ENCODE data around the gene MATK. TPM values are rescaled to one million over a fixed set of nuclear protein-coding genes. Genes with fewer than 3 reads are reported as not detected.

The MATK gene
- total RNA-seq, 1 experiment from 2014 or later: not detected

DNA sequence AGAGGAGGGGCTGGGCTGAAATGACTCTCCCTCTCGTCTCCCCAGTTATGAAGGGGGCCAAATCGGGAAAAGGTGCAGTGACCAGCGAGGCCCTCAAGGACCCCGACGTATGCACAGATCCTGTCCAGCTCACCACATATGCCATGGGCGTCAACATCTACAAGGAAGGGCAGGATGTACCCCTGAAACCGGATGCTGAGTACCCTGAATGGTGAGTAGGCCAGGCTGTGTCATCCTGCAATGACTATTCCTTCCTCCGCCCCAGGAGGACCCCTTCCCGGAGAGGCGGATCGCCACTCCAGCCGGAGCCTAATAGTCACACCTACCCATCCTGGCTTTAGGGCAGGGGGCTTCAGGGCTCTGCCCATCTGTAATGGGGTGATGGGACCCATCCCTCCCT is 21.1 kb downstream of the MATK start:
- BruUV-seq (replicated peaks): no TSS peak
- no peak overlapping the region for H2AFZ ChIP-seq (ENCODE audit: low read length)
- no peak for ATAC-seq
- H3K4me3 ChIP-seq (ENCODE audit: low read length): no peak overlapping the region
- DNase-seq: no peak
- CTCF ChIA-PET: no interaction called here
- TF ChIP-seq CTCF (conservative IDR thresholded peaks at IDR 0.05; ENCODE audit: low read depth, low read length) (no peak), EZH2phosphoT487 (IDR thresholded peaks at IDR 0.05; ENCODE audit: borderline replicate concordance, low read length) (no peak), EZH2 (IDR thresholded peaks at IDR 0.05; ENCODE audit: low read length, unreplicated experiment) (no peak)
- H3F3A ChIP-seq (ENCODE audit: low read length, unreplicated experiment): no peaks in the 10 kb centered on the region
- H3K9me2 ChIP-seq (replicated peaks; ENCODE audit: low read length): no peaks in the 10 kb centered on the region
- no peaks in the 10 kb centered on the region for H4K20me1 ChIP-seq (ENCODE audit: low read length)
- peaks cover 18% of the 10 kb centered on the region for H3K79me2 ChIP-seq (ENCODE audit: low read length)
- no peak overlapping the region for H3K27ac ChIP-seq (ENCODE audit: low read length)
- H3K9me3 ChIP-seq (ENCODE audit: low read length): no peaks in the 10 kb centered on the region
- H3K36me3 ChIP-seq (ENCODE audit: low read depth, low read length): no peaks in the 10 kb centered on the region
- peaks cover 5% of the 10 kb centered on the region; the same call in 1 of the 2 replicates for H3K4me1 ChIP-seq (ENCODE audit: insufficient read depth, low read length)
- H3K9ac ChIP-seq (ENCODE audit: low read length): no peak overlapping the region
- POLR2A ChIA-PET (ENCODE audit: unreplicated experiment): no interaction called here
- no peaks in the 10 kb centered on the region for H3K27me3 ChIP-seq (ENCODE audit: low read length)
- H3K4me2 ChIP-seq (ENCODE audit: low read length): no peak overlapping the region
- intact Hi-C loops (cut with micrococcal nuclease): no loop called here

GRCh38 chr19:3762501-3763459 is 23.4 kb downstream of the MATK start, which contains the start of gene MRPL54:
TSS of gene MRPL54 (plus strand) at chr19:3762682. CDS start at chr19:3762701, 19 bp downstream.
- Histone ChIP-seq H3K27ac (ENCODE audit: low read length) (peak within 1 kb of the TSS; percentile 99), H3K4me3 (ENCODE audit: low read length) (peak within 1 kb of the TSS; percentile 90), H3K9me2 (replicated peaks; ENCODE audit: low read length) (no peaks in the 10 kb centered on the region), H3K9ac (ENCODE audit: low read length) (peak within 1 kb of the TSS; percentile 99), H3K36me3 (ENCODE audit: low read depth, low read length) (no peaks in the 10 kb centered on the region), H4K20me1 (ENCODE audit: low read length) (no peaks in the 10 kb centered on the region), H3F3A (ENCODE audit: low read length, unreplicated experiment) (no peaks in the 10 kb centered on the region), H3K4me1 (ENCODE audit: insufficient read depth, low read length) (peaks cover 5% of the 10 kb centered on the region; the same call in 1 of the 2 replicates), H3K9me3 (ENCODE audit: low read length) (no peaks in the 10 kb centered on the region), H3K79me2 (ENCODE audit: low read length) (peaks cover 28% of the 10 kb centered on the region), H3K4me2 (ENCODE audit: low read length) (peak within 1 kb of the TSS; percentile 94), H2AFZ (ENCODE audit: low read length) (peak within 1 kb of the TSS; percentile 95), H3K27me3 (ENCODE audit: low read length) (no peaks in the 10 kb centered on the region)
- ATAC-seq (peak; percentile 92), DNase-seq (peak; percentile 97)
- TSS peak; percentile 98 for BruUV-seq (replicated peaks)
- no peak for TF ChIP-seq EZH2 (IDR thresholded peaks at IDR 0.05; ENCODE audit: low read length, unreplicated experiment)
- no peak for TF ChIP-seq EZH2phosphoT487 (IDR thresholded peaks at IDR 0.05; ENCODE audit: borderline replicate concordance, low read length)
- TF ChIP-seq CTCF (conservative IDR thresholded peaks at IDR 0.05; ENCODE audit: low read depth, low read length): no peak
- intact Hi-C loops (cut with micrococcal nuclease): loop anchor here (5.0 kb wide), 1 partner anchor 225 kb away; the partner anchor contains the start of gene EEF2
- CTCF ChIA-PET: interaction anchor here (0.7 to 1.2 kb wide), 3 partner anchors 59 to 206 kb away, joined by 3 read pairs; no protein-coding TSS in a partner anchor
- POLR2A ChIA-PET (ENCODE audit: unreplicated experiment): interaction anchor here (0.5 to 0.9 kb wide), 5 partner anchors 54 to 1306 kb away, joined by 3 to 7 read pairs (median 4); partner anchors contain the start of genes DAPK3 and LMNB2
